ENCODE results near the gene RDH16.
"Not testable (repeated sequence)": the region's sequence is repeated elsewhere in the genome, so short reads cannot be mapped to it uniquely, and the experiment has no call there.

The RDH16 gene

DNA sequence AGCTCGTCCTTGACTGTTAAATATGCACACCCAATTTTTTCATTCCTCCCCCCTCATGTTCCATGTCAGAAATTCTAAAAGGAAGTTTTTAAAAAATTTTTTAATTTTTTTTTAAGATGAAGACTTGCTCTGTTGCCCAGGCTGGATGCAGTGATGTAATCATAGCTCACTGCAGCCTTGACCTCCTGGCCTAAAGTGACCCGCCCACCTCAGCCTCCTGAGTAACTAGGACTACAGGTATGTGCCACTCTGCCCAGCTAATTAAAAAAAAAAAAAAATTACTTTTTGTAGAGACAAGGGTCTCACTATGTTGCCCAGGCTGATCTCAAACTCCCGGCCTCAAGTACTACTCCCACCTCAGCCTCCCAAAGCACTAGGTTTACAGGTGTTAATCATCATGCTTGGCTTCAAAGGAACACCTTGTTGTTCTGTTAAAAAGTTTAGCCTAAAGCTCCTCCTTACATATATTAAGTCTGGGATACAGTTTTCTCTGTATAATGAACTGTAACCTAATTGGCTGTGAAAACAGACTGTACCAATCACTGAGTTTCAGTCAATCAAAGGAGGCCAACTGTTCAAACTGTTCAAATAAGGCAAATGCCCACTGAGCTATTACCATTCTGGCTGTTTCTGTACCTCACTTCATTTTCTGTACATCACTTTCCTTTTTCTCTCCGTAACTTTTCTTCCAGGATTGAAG is 41.0 kb downstream of the RDH16 start:
- ATAC-seq: no peak

DNA sequence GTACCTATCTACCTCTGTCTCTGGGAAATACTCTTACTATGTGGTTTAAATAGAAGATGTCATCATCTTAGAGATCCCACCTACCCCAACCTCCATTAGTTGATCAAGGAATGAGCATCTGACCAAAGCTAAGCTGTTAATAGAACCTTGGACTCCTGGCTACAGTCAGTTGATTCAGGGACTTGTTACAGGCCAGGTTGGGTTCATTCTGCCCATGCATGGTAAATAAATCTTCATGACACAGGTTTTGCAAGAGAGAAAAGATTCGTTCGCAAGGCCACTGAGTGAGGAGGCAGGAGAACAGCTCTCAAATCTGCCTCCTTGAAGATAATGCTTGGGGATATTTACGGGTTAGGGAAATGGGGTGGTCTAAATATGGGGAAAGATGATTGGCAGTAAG is 42.7 kb downstream of the RDH16 start:
- ATAC-seq: no peak

DNA sequence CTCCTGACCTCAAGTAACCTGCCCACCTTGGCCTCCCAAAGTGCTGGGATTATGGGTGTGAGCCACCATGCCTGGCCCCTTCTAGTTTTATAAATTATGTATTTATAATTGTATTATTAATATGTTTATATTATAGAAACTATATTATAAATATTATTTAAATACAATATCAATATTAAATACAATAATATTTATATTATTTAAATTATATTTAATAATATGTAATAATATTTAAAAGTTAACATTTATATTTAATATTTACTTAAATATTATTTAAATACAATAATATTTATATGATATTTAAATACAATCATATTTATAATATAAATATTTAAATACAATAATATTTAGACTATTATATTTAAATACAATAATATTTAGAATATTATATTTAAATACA is 43.2 kb downstream of the RDH16 start:
- no peak for ATAC-seq

DNA sequence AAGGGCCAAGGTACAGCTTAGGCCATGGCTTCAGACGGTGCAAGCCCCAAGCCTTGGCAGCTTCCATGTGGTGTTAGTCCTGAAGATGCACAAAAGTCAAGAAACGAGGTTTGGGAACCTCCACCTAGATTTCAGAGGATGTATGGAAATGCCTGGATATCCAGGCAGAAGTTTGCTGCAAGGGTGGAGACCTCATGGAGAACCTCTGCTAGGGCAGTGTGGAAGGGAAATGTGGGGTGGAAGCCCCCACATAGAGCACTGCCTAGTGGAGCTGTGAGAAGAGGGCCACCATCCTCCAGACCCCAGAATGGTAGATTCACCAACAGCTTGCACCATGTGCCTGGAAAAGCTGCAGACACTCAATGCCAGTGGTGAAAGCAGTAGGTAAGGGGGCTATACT is 48.0 kb downstream of the RDH16 start:
- not testable (repeated sequence) for ATAC-seq

DNA sequence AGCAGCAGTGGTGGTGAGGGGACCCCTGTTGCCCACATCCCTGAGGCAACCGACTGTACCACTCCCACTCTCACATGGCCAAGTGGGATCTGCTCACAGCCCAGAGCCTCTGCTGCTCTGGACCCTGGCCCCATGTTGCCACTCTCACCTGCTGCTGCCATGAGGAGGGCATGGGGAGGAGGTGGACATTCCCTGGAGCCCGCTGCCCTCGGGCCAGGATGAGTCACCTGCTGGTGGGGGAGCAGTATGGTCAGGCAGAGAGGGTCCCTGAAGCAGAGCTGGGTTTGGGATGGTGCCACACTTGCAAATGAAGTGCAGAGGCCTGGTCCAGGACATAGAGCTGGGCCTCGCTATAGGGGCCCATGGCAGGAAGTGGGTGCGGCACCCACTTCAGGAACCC is 49.3 kb downstream of the RDH16 start:
- no peak for ATAC-seq

DNA sequence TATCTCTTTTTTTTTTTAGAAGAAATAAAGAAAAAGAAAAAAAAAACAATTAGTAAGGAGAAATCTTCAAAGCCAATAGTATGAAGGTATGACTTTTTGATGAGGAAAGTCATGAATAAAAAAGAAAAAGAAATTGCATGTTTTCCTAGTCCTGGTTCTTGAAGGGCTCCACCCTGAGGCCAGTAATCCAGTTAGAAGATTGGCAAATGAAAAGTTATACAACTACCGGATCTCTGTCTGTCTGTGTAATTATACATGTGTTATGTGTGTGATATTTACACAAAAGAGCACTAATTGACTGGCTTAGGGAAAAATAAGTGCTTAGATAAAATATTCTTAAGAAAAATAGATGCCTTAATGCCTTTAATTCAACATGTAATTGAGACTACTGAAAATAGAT is 51.6 kb downstream of the RDH16 start:
- no peak for ATAC-seq

GRCh38 chr12:56903374-56903773 is 54.0 kb downstream of the RDH16 start:
- no peak for ATAC-seq

All from activated CD4-positive, CD25-positive, alpha-beta regulatory T cell treated with anti-CD3 and anti-CD28 coated beads, Interleukin-2, amount 50 U/mL, for 24 hours (primary cell).